ENCODE data around the gene FREY1. TPM values are rescaled to one million over a fixed set of nuclear protein-coding genes. Genes with fewer than 3 reads are reported as not detected.

FREY1 gene
- total and polyA plus RNA-seq, 8 donors: 0.21 to 0.89 (median 0.43) TPM; not detected in 2

Other genes with a start within 250 kb of the FREY1 start
- gene CHST1, start 241.6 kb downstream of the FREY1 start, total RNA-seq: 1 to 10 TPM; 3.1 to 5.5 TPM
- gene CHST1, start 241.6 kb downstream of the FREY1 start, polyA plus RNA-seq (ENCODE audit: insufficient read length in 6 of 6): 10 to 100 TPM in 1 of 6 donors, 1 to 10 TPM in 5; 5.2 to 10.2 (median 6.0) TPM
- gene SLC35C1, start 102.1 kb downstream of the FREY1 start, total RNA-seq: 10 to 100 TPM; 25.5 to 30.7 TPM
- 1 to 10 TPM; 6.6 to 8.4 (median 7.4) TPM for gene SLC35C1, start 102.1 kb downstream of the FREY1 start, polyA plus RNA-seq (ENCODE audit: insufficient read length in 6 of 6)
- gene CRY2, start 59.8 kb downstream of the FREY1 start, total RNA-seq: 10 to 100 TPM; 32.7 to 42.3 TPM
- 10 to 100 TPM; 26.6 to 32.7 (median 30.4) TPM for gene CRY2, start 59.8 kb downstream of the FREY1 start, polyA plus RNA-seq (ENCODE audit: insufficient read length in 6 of 6)
- 1 to 10 TPM; 6.9 to 8.7 TPM for gene MAPK8IP1, start 21.6 kb downstream of the FREY1 start, total RNA-seq
- gene MAPK8IP1, start 21.6 kb downstream of the FREY1 start, polyA plus RNA-seq (ENCODE audit: insufficient read length in 6 of 6): 10 to 100 TPM in 1 of 6 donors, 1 to 10 TPM in 5; 4.3 to 10.4 (median 6.4) TPM
- 10 to 100 TPM; 19.6 to 23.4 TPM for gene PEX16, start 10.6 kb upstream of the FREY1 start, total RNA-seq
- gene PEX16, start 10.6 kb upstream of the FREY1 start, polyA plus RNA-seq (ENCODE audit: insufficient read length in 6 of 6): 10 to 100 TPM in 5 of 6 donors, 1 to 10 TPM in 1; 10.0 to 17.4 (median 13.0) TPM
- 10 to 100 TPM in 1 of 2 donors, 1 to 10 TPM in 1; 7.5 to 12.7 TPM for gene LARGE2, start 15.4 kb upstream of the FREY1 start, total RNA-seq
- gene LARGE2, start 15.4 kb upstream of the FREY1 start, polyA plus RNA-seq (ENCODE audit: insufficient read length in 6 of 6): 10 to 100 TPM; 11.4 to 17.2 (median 15.6) TPM
- 10 to 100 TPM; 36.2 to 51.4 TPM for gene PHF21A, start 214.2 kb upstream of the FREY1 start, total RNA-seq
- 10 to 100 TPM; 66.2 to 77.3 (median 71.0) TPM for gene PHF21A, start 214.2 kb upstream of the FREY1 start, polyA plus RNA-seq (ENCODE audit: insufficient read length in 6 of 6)